Hepatocyte (in vitro differentiated cells): ENCODE measurements around the gene MAP2K2. TPM values are rescaled to one million over a fixed set of nuclear protein-coding genes. Genes with fewer than 3 reads are reported as not detected.

Experiments
- DNase-seq: peaks from one replicate; pipeline ENCODE4 v3.0.0-alpha.2; 2016; ENCODE audit warnings: low spot score
- H2AFZ ChIP-seq: fragments of 200-600 bp; sonication (generic); 2 replicates; pipeline ENCODE4 v1.6.0; 2016; ENCODE audit warnings: antibody characterized with exemption, mild to moderate bottlenecking
- H3K27ac ChIP-seq: fragments of 200-600 bp; sonication (generic); 2 replicates; pipeline ENCODE4 v1.5.1; 2016; ENCODE audit warnings: mild to moderate bottlenecking
- H3K27me3 ChIP-seq: fragments of 200-600 bp; sonication (generic); 2 replicates; pipeline ENCODE4 v1.6.1; 2016
- H3K36me3 ChIP-seq: fragments of 200-600 bp; sonication (generic); replicated peaks from 2 replicates; pipeline ENCODE4 v1.5.1; 2016; ENCODE audit warnings: low read depth; ENCODE audit not compliant: insufficient read depth
- H3K4me1 ChIP-seq: fragments of 200-600 bp; sonication (generic); 2 replicates; pipeline ENCODE4 v1.5.1; 2016; ENCODE audit warnings: mild to moderate bottlenecking, moderate library complexity; ENCODE audit not compliant: insufficient read depth
- H3K4me2 ChIP-seq: fragments of 200-600 bp; sonication (generic); 2 replicates; pipeline ENCODE4 v1.6.0; 2016
- H3K4me3 ChIP-seq: fragments of 200-600 bp; sonication (generic); 2 replicates; pipeline ENCODE4 v1.5.1; 2016; ENCODE audit warnings: mild to moderate bottlenecking
- H3K79me2 ChIP-seq: fragments of 200-600 bp; sonication (generic); 2 replicates; pipeline ENCODE4 v1.6.0; 2017; ENCODE audit warnings: mild to moderate bottlenecking
- H3K9me2 ChIP-seq: fragments of 200-600 bp; sonication (generic); replicated peaks from 2 replicates; pipeline ENCODE4 v1.6.0; 2017; ENCODE audit warnings: mild to moderate bottlenecking; ENCODE audit not compliant: insufficient read depth
- H3K9me3 ChIP-seq: fragments of 200-600 bp; sonication (generic); 2 replicates; pipeline ENCODE4 v1.5.1; 2016; ENCODE audit warnings: low read depth, mild to moderate bottlenecking
- H4K20me1 ChIP-seq: fragments of 200-600 bp; sonication (generic); 2 replicates; pipeline ENCODE4 v1.6.0; 2016; ENCODE audit warnings: mild to moderate bottlenecking; ENCODE audit not compliant: insufficient read depth, poor library complexity, severe bottlenecking
- EZH2 ChIP-seq: fragments of 200-600 bp; sonication (generic); IDR thresholded peaks from 2 replicates; pipeline ENCODE4 v1.6.1; 2016; ENCODE audit warnings: antibody characterized with exemption, mild to moderate bottlenecking, borderline replicate concordance
- EZH2phosphoT487 ChIP-seq: fragments of 200-600 bp; sonication (generic); IDR thresholded peaks from one replicate; pipeline ENCODE4 v1.6.1; 2018; ENCODE audit warnings: antibody characterized with exemption, mild to moderate bottlenecking, low read depth, moderate library complexity; ENCODE audit not compliant: unreplicated experiment, severe bottlenecking
- WGBS: methylation state at CpG from one replicate; pipeline ENCODE4 v1.1.6; 2016; ENCODE audit warnings: low lambda C conversion rate; ENCODE audit errors: missing lambda C conversion rate; 5-methylcytosine and 5-hydroxymethylcytosine counted together
- polyA plus RNA-seq: library from polyadenylated mRNA; unstranded; fragments of >200 nt; fragmentation: Nextera tagmentation; extraction: Ambion mirVana; gene quantifications from 2 replicates; pipeline ENCODE4 v1.2.1, GENCODE V29; 2016
- total RNA-seq: library from RNA; depleted of rRNA; stranded (reverse); fragments of >200 nt; gene quantifications from 2 replicates; pipeline ENCODE4 v1.2.3, GENCODE V29; 2014
- TF ChIP-seq, protein P1 (sequence below): fragments of 200-600 bp; sonication (generic); IDR thresholded peaks from 2 replicates; pipeline ENCODE4 v1.5.1; 2016; ENCODE audit warnings: antibody characterized with exemption, mild to moderate bottlenecking; ENCODE audit not compliant: poor library complexity

The MAP2K2 gene
- total and polyA plus RNA-seq, 2 experiments from 2014 or later: 135 to 188 TPM

DNA sequence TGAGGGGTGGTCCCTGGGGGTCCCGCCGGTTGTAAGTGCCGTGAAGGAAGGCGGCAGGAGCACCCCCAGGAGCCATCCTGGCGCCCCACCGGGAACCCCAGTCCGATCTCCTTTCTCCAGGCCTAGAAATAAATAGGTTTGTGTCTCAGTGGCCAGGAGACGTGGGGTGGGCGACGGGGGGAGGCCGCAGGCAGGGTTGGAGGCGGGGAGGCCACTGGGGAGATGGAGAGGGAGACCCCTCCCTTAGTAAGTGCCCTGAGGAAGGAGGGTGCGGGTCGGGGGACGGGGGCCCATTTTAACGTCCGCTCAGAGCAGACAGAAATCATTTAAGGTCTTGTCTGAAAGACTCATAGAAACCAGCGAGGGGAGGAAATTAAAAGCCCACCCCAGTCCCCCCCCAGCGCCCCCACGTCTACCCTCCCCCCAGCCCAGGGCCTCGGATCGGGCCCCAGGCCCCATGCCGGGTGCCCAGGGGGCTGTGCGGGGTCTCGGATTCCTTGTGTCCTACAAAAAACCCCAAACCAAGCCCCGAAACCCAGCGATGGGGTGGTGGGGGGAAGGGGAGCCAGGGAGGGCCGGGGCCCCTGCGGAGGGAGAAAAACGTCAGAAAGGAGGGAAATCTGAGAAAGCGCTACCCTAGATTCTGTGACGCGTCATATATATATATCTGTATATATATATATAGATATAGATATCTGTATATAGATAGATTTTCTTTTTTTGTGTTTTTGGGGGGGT, 76.8 kb downstream of the MAP2K2 start:
- peaks cover 77% of the 10 kb centered on the region for H4K20me1 ChIP-seq
- H3K79me2 ChIP-seq: peaks cover 75% of the 10 kb centered on the region
- peaks cover 9% of the 10 kb centered on the region for H3K4me1 ChIP-seq
- DNase-seq: no peak
- H3K27me3 ChIP-seq: no peaks in the 10 kb centered on the region
- H3K4me3 ChIP-seq: no peak overlapping the region
- H3K27ac ChIP-seq: no peak overlapping the region
- H3K4me2 ChIP-seq: no peak overlapping the region
- no peak overlapping the region for H2AFZ ChIP-seq
- no peaks in the 10 kb centered on the region for H3K36me3 ChIP-seq
- no peaks in the 10 kb centered on the region for H3K9me3 ChIP-seq
- WGBS: 100% methylated on average over 4 of the region's 33 CpGs
- TF ChIP-seq, protein P1, sequence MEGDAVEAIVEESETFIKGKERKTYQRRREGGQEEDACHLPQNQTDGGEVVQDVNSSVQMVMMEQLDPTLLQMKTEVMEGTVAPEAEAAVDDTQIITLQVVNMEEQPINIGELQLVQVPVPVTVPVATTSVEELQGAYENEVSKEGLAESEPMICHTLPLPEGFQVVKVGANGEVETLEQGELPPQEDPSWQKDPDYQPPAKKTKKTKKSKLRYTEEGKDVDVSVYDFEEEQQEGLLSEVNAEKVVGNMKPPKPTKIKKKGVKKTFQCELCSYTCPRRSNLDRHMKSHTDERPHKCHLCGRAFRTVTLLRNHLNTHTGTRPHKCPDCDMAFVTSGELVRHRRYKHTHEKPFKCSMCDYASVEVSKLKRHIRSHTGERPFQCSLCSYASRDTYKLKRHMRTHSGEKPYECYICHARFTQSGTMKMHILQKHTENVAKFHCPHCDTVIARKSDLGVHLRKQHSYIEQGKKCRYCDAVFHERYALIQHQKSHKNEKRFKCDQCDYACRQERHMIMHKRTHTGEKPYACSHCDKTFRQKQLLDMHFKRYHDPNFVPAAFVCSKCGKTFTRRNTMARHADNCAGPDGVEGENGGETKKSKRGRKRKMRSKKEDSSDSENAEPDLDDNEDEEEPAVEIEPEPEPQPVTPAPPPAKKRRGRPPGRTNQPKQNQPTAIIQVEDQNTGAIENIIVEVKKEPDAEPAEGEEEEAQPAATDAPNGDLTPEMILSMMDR: no peak
- TF ChIP-seq EZH2: no peak
- no peak for TF ChIP-seq EZH2phosphoT487
- no peaks in the 10 kb centered on the region for H3K9me2 ChIP-seq

DNA sequence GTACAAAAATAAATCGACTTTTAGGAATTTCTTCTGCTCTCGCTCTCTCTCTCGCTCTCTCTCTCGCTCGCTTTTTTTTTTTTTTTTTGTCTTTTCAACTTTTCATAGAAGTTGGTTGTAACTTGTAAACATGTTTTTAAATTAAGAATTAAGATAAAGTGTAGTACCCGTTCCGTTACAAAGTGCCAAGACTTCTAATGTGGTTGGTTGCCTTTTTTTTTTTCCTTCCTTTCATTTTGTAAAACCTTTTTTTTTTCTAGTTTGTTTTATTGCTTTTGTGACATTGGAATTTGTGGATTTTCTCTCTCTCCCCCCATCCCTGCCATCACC, 77.6 kb downstream of the MAP2K2 start:
- H3K4me2 ChIP-seq: no peak overlapping the region
- no peak for DNase-seq
- H2AFZ ChIP-seq: no peak overlapping the region
- no peak overlapping the region for H3K27ac ChIP-seq
- TF ChIP-seq EZH2 (no peak), EZH2phosphoT487 (no peak)
- TF ChIP-seq, protein P1: no peak
- H3K36me3 ChIP-seq: no peaks in the 10 kb centered on the region
- peaks cover 67% of the 10 kb centered on the region for H3K79me2 ChIP-seq
- H4K20me1 ChIP-seq: peaks cover 69% of the 10 kb centered on the region
- no peaks in the 10 kb centered on the region for H3K27me3 ChIP-seq
- WGBS: 89% methylated on average over 7 of the region's 7 CpGs
- no peaks in the 10 kb centered on the region for H3K9me3 ChIP-seq
- no peak overlapping the region for H3K4me3 ChIP-seq
- H3K4me1 ChIP-seq: peaks cover 1% of the 10 kb centered on the region
- no peaks in the 10 kb centered on the region for H3K9me2 ChIP-seq

GRCh38 chr19:4045597-4046361, 78.1 kb downstream of the MAP2K2 start:
- Histone ChIP-seq H3K9me2 (no peaks in the 10 kb centered on the region), H3K9me3 (no peaks in the 10 kb centered on the region), H2AFZ (no peak overlapping the region), H3K27me3 (no peaks in the 10 kb centered on the region), H3K4me3 (no peak overlapping the region), H3K36me3 (no peaks in the 10 kb centered on the region), H3K27ac (no peak overlapping the region), H4K20me1 (peaks cover 65% of the 10 kb centered on the region), H3K4me2 (no peak overlapping the region), H3K79me2 (peaks cover 64% of the 10 kb centered on the region), H3K4me1 (no peaks in the 10 kb centered on the region)
- WGBS: 95% methylated on average over 26 of the region's 32 CpGs
- DNase-seq: no peak
- TF ChIP-seq EZH2 (no peak), EZH2phosphoT487 (no peak)
- TF ChIP-seq, protein P1: no peak
